Tibial nerve (tissue), 4 donors: ENCODE results near the gene TCF12. TPM values are rescaled to one million over a fixed set of nuclear protein-coding genes. Genes with fewer than 3 reads are reported as not detected.

Experiments used
- DNase-seq, 2 donors: peaks; one replicate each; pipeline ENCODE4 v3.0.0-alpha.2; 2019; ENCODE audit warnings: low spot score in 2 of 2
- H3K27ac ChIP-seq, 4 donors: fragments of 200-600 bp; sonication (generic) in 3 of 4; one replicate each; pipeline ENCODE4 v1.5.1; 2017 to 2019; ENCODE audit warnings: mild to moderate bottlenecking in 1 of 4
- H3K27me3 ChIP-seq, 2 donors: fragments of 200-600 bp; sonication (generic) in 1 of 2; one replicate each; pipeline versions ENCODE4 v1.5.1 to v1.6.0; 2017 to 2019
- H3K36me3 ChIP-seq, 3 donors: fragments of 200-600 bp; sonication (generic); one replicate each; pipeline ENCODE4 v1.5.1; 2018 to 2019
- H3K4me1 ChIP-seq, 4 donors: fragments of 200-600 bp; sonication (generic) in 3 of 4; one replicate each; pipeline ENCODE4 v1.5.1; 2017 to 2019
- H3K4me3 ChIP-seq, 4 donors: fragments of 200-600 bp; sonication (generic) in 3 of 4; one replicate each; pipeline ENCODE4 v1.5.1; 2017 to 2019; ENCODE audit warnings: mild to moderate bottlenecking in 1 of 4, moderate library complexity in 1 of 4
- H3K9me3 ChIP-seq, 4 donors: fragments of 200-600 bp; sonication (generic) in 3 of 4; one replicate each; pipeline ENCODE4 v1.5.1; 2017 to 2019
- CTCF ChIP-seq, 5 experiments: fragments of 200-600 bp in 3 of 5; fragments of 450-650 bp in 2 of 5; sonication (generic) in 3 of 5; IDR thresholded peaks; one replicate each; pipeline ENCODE4 v1.5.1; 2016 to 2019; ENCODE audit warnings: antibody characterized with exemption in 5 of 5, mild to moderate bottlenecking in 3 of 5, moderate library complexity in 2 of 5
- EP300 ChIP-seq, 2 donors: sonication (generic); formaldehyde crosslinking; IDR thresholded peaks; one replicate each; pipeline ENCODE4 v1.6.1; 2017; ENCODE audit warnings: antibody characterized with exemption in 2 of 2, mild to moderate bottlenecking in 1 of 2
- POLR2A ChIP-seq, 2 donors: fragments of 450-650 bp; IDR thresholded peaks; one replicate each; pipeline ENCODE4 v1.6.1; 2017; ENCODE audit warnings: antibody characterized with exemption in 2 of 2, mild to moderate bottlenecking in 2 of 2, moderate library complexity in 2 of 2
- WGBS, 2 donors: methylation state at CpG; one replicate each; pipeline ENCODE4 v1.1.5; 2018; 5-methylcytosine and 5-hydroxymethylcytosine counted together
- total RNA-seq, 4 donors: library from RNA; depleted of rRNA; stranded (reverse); fragments of >200 nt; gene quantifications; one replicate each; pipeline ENCODE4 v1.1.0, GENCODE V29; 2016

TCF12 gene
- 100 to 1,000 TPM; 117 to 181 (median 174) TPM for total RNA-seq

- TF ChIP-seq CTCF (IDR thresholded peaks at IDR 0.05) = peak; percentile 27 to 74 (median 41)
- peak; percentile 33 to 97 for TF ChIP-seq EP300 (IDR thresholded peaks at IDR 0.05)
- TF ChIP-seq POLR2A (IDR thresholded peaks at IDR 0.05) = peak; percentile 64 to 69
- peak within 1 kb of the TSS; percentile 86 to 98 (median 98) for H3K27ac ChIP-seq
- peak within 1 kb of the TSS; percentile 75 to 96 (median 84) for H3K4me3 ChIP-seq
- WGBS, 2 donors = 1% methylated on average over 58 to 83 of the region's 97 CpGs
- no peaks in the 10 kb centered on the region for H3K27me3 ChIP-seq
- no peaks in the 10 kb centered on the region for H3K36me3 ChIP-seq
- H3K9me3 ChIP-seq = no peaks in the 10 kb centered on the region
- peak; percentile 84 to 89 for DNase-seq
- peaks cover 0 to 51% (median 14%) of the 10 kb centered on the region in 4 donors for H3K4me1 ChIP-seq
These were observed at the start of gene TCF12 for GRCh38 chr15:56918046-56918938. Gene TCF12, plus strand, starts transcription at chr15:56918644. Its CDS starts 1,270 bp downstream, at chr15:56919914.

- H3K4me1 ChIP-seq = peaks cover 0 to 16% (median 0%) of the 10 kb centered on the region in 4 donors
- H3K27ac ChIP-seq = no peak overlapping the region
- peak; percentile 28 to 70 for DNase-seq
- WGBS, 2 donors = 72 to 73% methylated on average over 3 of the region's 3 CpGs
- no peak overlapping the region for H3K4me3 ChIP-seq
- TF ChIP-seq CTCF (IDR thresholded peaks at IDR 0.05) (peak in 4 of 5 experiments; percentile 21 to 54 (median 28)), EP300 (IDR thresholded peaks at IDR 0.05) (no peak)
- H3K27me3 ChIP-seq = no peaks in the 10 kb centered on the region
- no peaks in the 10 kb centered on the region for H3K9me3 ChIP-seq
- H3K36me3 ChIP-seq = no peaks in the 10 kb centered on the region
These were observed 48.9 kb upstream of the TCF12 start for GRCh38 chr15:56869573-56869972.

DNA sequence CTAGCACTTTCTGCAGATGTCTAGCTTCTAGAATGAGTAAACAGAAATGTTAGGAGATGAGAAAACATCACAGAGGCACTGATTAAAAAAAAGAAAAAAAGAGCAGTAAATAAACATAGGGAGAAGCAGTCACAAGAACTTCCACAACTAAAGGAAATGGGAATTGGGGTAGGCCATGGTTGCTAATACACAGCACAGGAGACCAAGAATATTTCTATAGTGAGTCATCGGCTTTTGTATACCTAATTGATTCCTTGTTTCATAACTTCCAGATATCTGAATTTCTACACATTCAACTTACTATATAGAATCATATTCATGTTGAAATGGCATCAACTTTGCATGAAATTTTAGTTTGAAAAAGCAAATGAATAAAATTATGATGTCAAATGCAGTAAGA lies 47.3 kb upstream of the TCF12 start:
- WGBS, 2 donors = 23 to 31% methylated on average over 1 of the region's 1 CpG
- no peaks in the 10 kb centered on the region for H3K27me3 ChIP-seq

GRCh38 chr15:56871867-56872266 lies 46.6 kb upstream of the TCF12 start:
- Histone ChIP-seq H3K9me3 (no peaks in the 10 kb centered on the region), H3K27me3 (no peaks in the 10 kb centered on the region), H3K4me3 (no peak overlapping the region), H3K36me3 (no peaks in the 10 kb centered on the region), H3K4me1 (peaks cover 0 to 16% (median 0%) of the 10 kb centered on the region in 4 donors), H3K27ac (no peak overlapping the region)
- WGBS, 2 donors = 54% methylated on average over 4 of the region's 4 CpGs
- TF ChIP-seq POLR2A (IDR thresholded peaks at IDR 0.05) (no peak), CTCF (IDR thresholded peaks at IDR 0.05) (no peak), EP300 (IDR thresholded peaks at IDR 0.05) (no peak)
- no peak for DNase-seq

More for the DNA sequence above, 47.3 kb upstream of the TCF12 start:
- H3K36me3 ChIP-seq = no peaks in the 10 kb centered on the region
- DNase-seq = no peak
- H3K4me1 ChIP-seq = peaks cover 0 to 16% (median 0%) of the 10 kb centered on the region in 4 donors
- H3K27ac ChIP-seq = no peak overlapping the region
- no peaks in the 10 kb centered on the region for H3K9me3 ChIP-seq
- TF ChIP-seq CTCF (IDR thresholded peaks at IDR 0.05) = no peak
- no peak for TF ChIP-seq EP300 (IDR thresholded peaks at IDR 0.05)
- TF ChIP-seq POLR2A (IDR thresholded peaks at IDR 0.05) = no peak
- H3K4me3 ChIP-seq = no peak overlapping the region
